IMR-90 (cell line): ENCODE measurements around the gene SAG. TPM values are rescaled to one million over a fixed set of nuclear protein-coding genes. Genes with fewer than 3 reads are reported as not detected.

ENCODE experiments used
- ATAC-seq: fragments of 200-7000 bp; cut with Tn5 transposase; 2 replicates; pipeline ENCODE4 v1.9.1; 2020; ENCODE audit warnings: low read depth, mild to moderate bottlenecking, moderate library complexity
- BruUV-seq: library from RNA; stranded (reverse); fragments of 400-500 nt; replicated peaks from 2 replicates; lab custom pipeline; 2021; lab: Mats Ljungman, UMichigan
- CTCF ChIA-PET: fragments of 300-600 bp; formaldehyde crosslinking; extraction: SDS; loops from one replicate; lab custom pipeline; 2021; ENCODE audit warnings: antibody characterized with exemption; lab: Yijun Ruan, JAX
- POLR2A ChIA-PET: fragments of 300-600 bp; sonication (Branson Sonifier 250); formaldehyde crosslinking; loops from one replicate; lab custom pipeline; 2022; ENCODE audit warnings: antibody characterized with exemption; ENCODE audit not compliant: unreplicated experiment; lab: Charles Lee
- DNase-seq: peaks from one replicate; pipeline ENCODE4 v3.0.0; 2013
- H2AFZ ChIP-seq: replicated peaks from 2 replicates; pipeline ENCODE3; 2013; ENCODE audit warnings: low read length, mild to moderate bottlenecking; ENCODE audit not compliant: poor library complexity
- H2AK5ac ChIP-seq: 2 replicates; pipeline ENCODE4 v1.6.1; 2013; ENCODE audit warnings: low read depth, low read length, inconsistent platforms
- H2AK9ac ChIP-seq: replicated peaks from 2 replicates; pipeline ENCODE3; 2013; ENCODE audit warnings: mild to moderate bottlenecking, low read depth, low read length, moderate library complexity; ENCODE audit not compliant: poor library complexity
- H2BK120ac ChIP-seq: 2 replicates; pipeline ENCODE4 v1.6.1; 2013; ENCODE audit warnings: low read depth, low read length, inconsistent platforms
- H2BK15ac ChIP-seq: 3 replicates; pipeline ENCODE4 v1.6.1; 2013; ENCODE audit warnings: low read depth, low read length, inconsistent platforms
- H2BK20ac ChIP-seq: 2 replicates; pipeline ENCODE4 v1.6.1; 2013; ENCODE audit warnings: low read depth, mild to moderate bottlenecking, inconsistent platforms, low read length, moderate library complexity
- H2BK5ac ChIP-seq: 2 replicates; pipeline ENCODE4 v1.6.1; 2013; ENCODE audit warnings: mild to moderate bottlenecking, low read depth, low read length, inconsistent platforms; ENCODE audit not compliant: poor library complexity, severe bottlenecking
- H3K14ac ChIP-seq: replicated peaks from 2 replicates; pipeline ENCODE4 v1.6.1; 2013; ENCODE audit warnings: low read depth, low read length, inconsistent platforms
- H3K18ac ChIP-seq: 2 replicates; pipeline ENCODE4 v1.6.1; 2013; ENCODE audit warnings: low read depth, low read length, control low read depth
- H3K23ac ChIP-seq: 2 replicates; pipeline ENCODE4 v1.6.1; 2013; ENCODE audit warnings: low read depth, low read length, inconsistent platforms
- H3K27ac ChIP-seq: 2 replicates; pipeline ENCODE4 v1.5.1; 2013; ENCODE audit warnings: mild to moderate bottlenecking, control low read depth, low read length; ENCODE audit not compliant: insufficient read depth
- H3K27me3 ChIP-seq: 2 replicates; pipeline ENCODE4 v1.6.1; 2013; ENCODE audit warnings: low read length; ENCODE audit not compliant: control insufficient read depth, insufficient read depth
- H3K36me3 ChIP-seq: 2 replicates; pipeline ENCODE4 v1.6.1; 2013; ENCODE audit warnings: low read length, mixed read lengths; ENCODE audit not compliant: control insufficient read depth, insufficient read depth
- H3K4ac ChIP-seq: 2 replicates; pipeline ENCODE4 v1.6.1; 2013; ENCODE audit warnings: low read depth, low read length, inconsistent platforms
- H3K4me1 ChIP-seq: 2 replicates; pipeline ENCODE4 v1.6.1; 2013; ENCODE audit warnings: low read length, mixed read lengths; ENCODE audit not compliant: control insufficient read depth, insufficient read depth
- H3K4me2 ChIP-seq: 2 replicates; pipeline ENCODE4 v1.6.1; 2013; ENCODE audit warnings: low read depth, mild to moderate bottlenecking, control low read depth, low read length, moderate library complexity
- H3K4me3 ChIP-seq: 2 replicates; pipeline ENCODE4 v1.5.1; 2013; ENCODE audit warnings: low read depth, mild to moderate bottlenecking, control low read depth, low read length, moderate library complexity; ENCODE audit not compliant: insufficient read depth
- H3K56ac ChIP-seq: 2 replicates; pipeline ENCODE4 v1.6.1; 2013; ENCODE audit warnings: low read length, inconsistent platforms; ENCODE audit not compliant: insufficient read depth; ENCODE audit errors: extremely low read depth
- H3K79me1 ChIP-seq, 2 experiments: 2 replicates each; pipeline ENCODE4 v1.6.1; 2013; ENCODE audit warnings: low read length in 2 of 2, inconsistent platforms in 1 of 2, low read depth in 1 of 2
- H3K9ac ChIP-seq: 2 replicates; pipeline ENCODE4 v1.6.1; 2013; ENCODE audit warnings: low read depth, low read length, control low read depth
- H3K9me1 ChIP-seq: 2 replicates; pipeline ENCODE4 v1.6.1; 2013; ENCODE audit warnings: low read length, inconsistent platforms; ENCODE audit not compliant: insufficient read depth
- H3K9me3 ChIP-seq: 2 replicates; pipeline ENCODE4 v1.6.1; 2013; ENCODE audit warnings: low read length; ENCODE audit not compliant: control insufficient read depth, insufficient read depth
- H4K20me1 ChIP-seq: 2 replicates; pipeline ENCODE4 v1.6.1; 2013; ENCODE audit warnings: low read length, inconsistent platforms; ENCODE audit not compliant: insufficient read depth
- H4K5ac ChIP-seq: 2 replicates; pipeline ENCODE4 v1.6.1; 2013; ENCODE audit warnings: mild to moderate bottlenecking, low read depth, low read length, control low read depth
- H4K8ac ChIP-seq, 2 experiments: 2 replicates each; pipeline ENCODE4 v1.6.1; 2013; ENCODE audit warnings: low read depth in 2 of 2, low read length in 2 of 2, control low read depth in 1 of 2, inconsistent platforms in 1 of 2
- H4K91ac ChIP-seq: 2 replicates; pipeline ENCODE4 v1.6.1; 2013; ENCODE audit warnings: low read depth, low read length, inconsistent platforms; ENCODE audit not compliant: insufficient read depth
- CEBPB ChIP-seq: IDR thresholded peaks from 2 replicates; pipeline ENCODE4 v1.6.1; 2012; ENCODE audit warnings: low read depth, low read length, improper control_type of control experiment
- CHD1 ChIP-seq: IDR thresholded peaks from 2 replicates; pipeline ENCODE4 v1.6.1; 2012; ENCODE audit warnings: low read depth, low read length, improper control_type of control experiment
- POLR2A ChIP-seq: IDR thresholded peaks from 2 replicates; pipeline ENCODE4 v1.6.1; 2012; ENCODE audit warnings: mild to moderate bottlenecking, low read depth, low read length
- WGBS, 2 experiments: methylation state at CpG; one replicate each; pipeline versions ENCODE4 v1.1.5 to v1.1.7; 2013; ENCODE audit warnings: missing lambda C conversion rate in 2 of 2; ENCODE audit not compliant: insufficient read length in 1 of 2; ENCODE audit errors: extremely low coverage in 2 of 2; 5-methylcytosine and 5-hydroxymethylcytosine counted together
- dilution Hi-C: fragments of 300-500 bp; cut with HindIII; formaldehyde crosslinking; loops from one replicate; pipeline ENCODE4 v1.14.3; 2018; ENCODE audit warnings: low sequenced_read_pairs; ENCODE audit not compliant: unreplicated experiment
- in situ Hi-C: fragments of 300-500 bp; cut with MboI; formaldehyde crosslinking; loops from 3 replicates; pipeline ENCODE4 v1.14.3; 2019; ENCODE audit warnings: low sequenced_read_pairs, inconsistent platforms, mixed read lengths
- intact Hi-C: fragments of 100-400 bp; cut with micrococcal nuclease; formaldehyde crosslinking; loops from 2 replicates; pipeline ENCODE4 v1.10.0; 2022
- polyA plus RNA-seq, 3 experiments: library from polyadenylated mRNA; depleted of rRNA; stranded (reverse); fragments of >200 nt; gene quantifications; 2 replicates each; pipeline ENCODE4 v1.2.3, GENCODE V29; 2012; ENCODE audit warnings: low replicate concordance in 1 of 3
- total RNA-seq: library from RNA; depleted of rRNA; stranded (reverse); fragments of >200 nt; gene quantifications from 2 replicates; pipeline ENCODE4 v1.2.3, GENCODE V29; 2012

SAG gene
- total and polyA plus RNA-seq, 2 of the 4 experiments (the other 2 are of a cell fraction) = not detected

GRCh38 chr2:233262562-233262961, 45.1 kb upstream of the SAG start:
- Histone ChIP-seq H3K79me1 (peaks cover 21 to 46% of the 10 kb centered on the region in 2 experiments), H3K4ac (no peak overlapping the region), H2AK9ac (no peak overlapping the region), H3K9ac (no peak overlapping the region), H3K27ac (no peak overlapping the region), H2BK5ac (no peak overlapping the region), H4K8ac (no peak overlapping the region), H2AK5ac (no peak overlapping the region), H3K18ac (no peak overlapping the region), H3K36me3 (peaks cover 51% of the 10 kb centered on the region), H4K20me1 (0 out of 2 replicates have a peak, but pooled peaks cover 8% of the 10 kb centered on the region), H3K4me1 (peaks cover 2% of the 10 kb centered on the region; the same call in 1 of the 2 replicates), H2BK120ac (no peak overlapping the region), H4K91ac (no peak overlapping the region), H3K14ac (no peak overlapping the region), H3K23ac (no peak overlapping the region), H3K56ac (no peak overlapping the region), H2BK20ac (no peak overlapping the region), H4K5ac (no peak overlapping the region), H2BK15ac (no peak overlapping the region), H3K9me3 (no peaks in the 10 kb centered on the region), H3K4me2 (no peak overlapping the region), H3K9me1 (peaks cover 6% of the 10 kb centered on the region; the same call in 1 of the 2 replicates), H3K27me3 (no peaks in the 10 kb centered on the region), H3K4me3 (no peak overlapping the region), H2AFZ (no peak overlapping the region)
- no TSS peak for BruUV-seq
- dilution Hi-C loops = no loop called here
- no peak for ATAC-seq
- 100% methylated on average over 2 of the region's 5 CpGs; no CpG with 5 or more reads in 1 of the 2 experiments for WGBS, 2 experiments
- no peak for TF ChIP-seq POLR2A
- no peak for TF ChIP-seq CEBPB
- no peak for TF ChIP-seq CHD1
- intact Hi-C loops = no loop called here
- in situ Hi-C loops = no loop called here
- DNase-seq = no peak
- ChIA-PET POLR2A (no interaction called here), CTCF (no interaction called here)
